Trophoblast cell (in vitro differentiated cells and primary cell): ENCODE data around the gene SPIRE1.

Experiments
- DNase-seq, 2 donors: peaks; one replicate each; pipeline ENCODE4 v3.0.0-alpha.2; 2016
- H2AFZ ChIP-seq: 2 replicates; pipeline ENCODE4 v1.6.1; 2013; ENCODE audit warnings: low read length, moderate library complexity, mild to moderate bottlenecking; ENCODE audit not compliant: insufficient read depth, poor library complexity
- H2AK5ac ChIP-seq: 2 replicates; pipeline ENCODE4 v1.6.1; 2013; ENCODE audit warnings: mild to moderate bottlenecking, low read length
- H2BK120ac ChIP-seq: 2 replicates; pipeline ENCODE4 v1.6.1; 2013; ENCODE audit warnings: low read length, mild to moderate bottlenecking, moderate library complexity; ENCODE audit not compliant: insufficient read depth, poor library complexity
- H2BK12ac ChIP-seq: 2 replicates; pipeline ENCODE4 v1.6.1; 2013; ENCODE audit warnings: mild to moderate bottlenecking, low read length, moderate library complexity
- H2BK5ac ChIP-seq: 2 replicates; pipeline ENCODE4 v1.6.1; 2013; ENCODE audit warnings: low read length, low read depth, moderate library complexity, mild to moderate bottlenecking; ENCODE audit not compliant: poor library complexity
- H3K14ac ChIP-seq: 2 replicates; pipeline ENCODE4 v1.6.1; 2013; ENCODE audit warnings: mild to moderate bottlenecking, low read length
- H3K18ac ChIP-seq: 2 replicates; pipeline ENCODE4 v1.6.1; 2013; ENCODE audit warnings: mild to moderate bottlenecking, low read length
- H3K23ac ChIP-seq: 2 replicates; pipeline ENCODE4 v1.6.1; 2013; ENCODE audit warnings: low read length
- H3K27ac ChIP-seq: 2 replicates; pipeline ENCODE4 v1.5.1; 2013; ENCODE audit warnings: low read depth, mild to moderate bottlenecking, inconsistent platforms, low read length, moderate library complexity
- H3K27me3 ChIP-seq: 2 replicates; pipeline ENCODE4 v1.6.1; 2013; ENCODE audit warnings: inconsistent platforms, mild to moderate bottlenecking, low read length, moderate library complexity; ENCODE audit not compliant: insufficient read depth
- H3K36me3 ChIP-seq, 2 experiments: 1 replicate in 1 of 2; 2 replicates in 1 of 2; pipeline ENCODE4 v1.6.1; 2013; ENCODE audit warnings: low read length in 2 of 2, mild to moderate bottlenecking in 2 of 2, moderate library complexity in 1 of 2; ENCODE audit not compliant: insufficient read depth in 2 of 2, control insufficient read depth in 1 of 2
- H3K4ac ChIP-seq: 2 replicates; pipeline ENCODE4 v1.6.1; 2013; ENCODE audit warnings: low read depth, mild to moderate bottlenecking, low read length, moderate library complexity
- H3K4me1 ChIP-seq, 2 experiments: 1 replicate in 1 of 2; 2 replicates in 1 of 2; pipeline ENCODE4 v1.6.1; 2013; ENCODE audit warnings: low read length in 2 of 2, mild to moderate bottlenecking in 2 of 2, moderate library complexity in 1 of 2; ENCODE audit not compliant: insufficient read depth in 2 of 2, control insufficient read depth in 1 of 2
- H3K4me2 ChIP-seq: 2 replicates; pipeline ENCODE4 v1.6.1; 2013; ENCODE audit warnings: inconsistent platforms, mild to moderate bottlenecking, low read length, moderate library complexity
- H3K4me3 ChIP-seq: 2 replicates; pipeline ENCODE4 v1.5.1; 2013; ENCODE audit warnings: mild to moderate bottlenecking, low read depth, low read length, inconsistent platforms
- H3K79me1 ChIP-seq: one replicate; pipeline ENCODE4 v1.6.1; 2013; ENCODE audit warnings: low read length
- H3K79me2 ChIP-seq: 2 replicates; pipeline ENCODE4 v1.6.1; 2013; ENCODE audit warnings: low read length, mild to moderate bottlenecking; ENCODE audit not compliant: control insufficient read depth, insufficient read depth, poor library complexity
- H3K9ac ChIP-seq: 2 replicates; pipeline ENCODE4 v1.6.1; 2013; ENCODE audit warnings: mild to moderate bottlenecking, low read length
- H3K9me3 ChIP-seq: 2 replicates; pipeline ENCODE4 v1.6.1; 2013; ENCODE audit warnings: low read depth, mild to moderate bottlenecking, control low read depth, inconsistent platforms, low read length; ENCODE audit not compliant: insufficient read depth
- H4K12ac ChIP-seq: 2 replicates; pipeline ENCODE4 v1.6.1; 2013; ENCODE audit warnings: low read depth, mild to moderate bottlenecking, low read length, moderate library complexity
- H4K8ac ChIP-seq: 2 replicates; pipeline ENCODE4 v1.6.1; 2013; ENCODE audit warnings: low read depth, mild to moderate bottlenecking, low read length, moderate library complexity
- H4K91ac ChIP-seq: one replicate; pipeline ENCODE4 v1.6.1; 2013; ENCODE audit warnings: low read depth, mild to moderate bottlenecking, low read length, moderate library complexity
- WGBS: extraction: QIAGEN DNeasy Blood & Tissue Kit; methylation state at CpG from one replicate; pipeline ENCODE4 v1.1.7; 2013; ENCODE audit warnings: missing lambda C conversion rate; ENCODE audit not compliant: insufficient read length, insufficient coverage; ENCODE audit errors: extremely low coverage; 5-methylcytosine and 5-hydroxymethylcytosine counted together

The SPIRE1 gene

DNA sequence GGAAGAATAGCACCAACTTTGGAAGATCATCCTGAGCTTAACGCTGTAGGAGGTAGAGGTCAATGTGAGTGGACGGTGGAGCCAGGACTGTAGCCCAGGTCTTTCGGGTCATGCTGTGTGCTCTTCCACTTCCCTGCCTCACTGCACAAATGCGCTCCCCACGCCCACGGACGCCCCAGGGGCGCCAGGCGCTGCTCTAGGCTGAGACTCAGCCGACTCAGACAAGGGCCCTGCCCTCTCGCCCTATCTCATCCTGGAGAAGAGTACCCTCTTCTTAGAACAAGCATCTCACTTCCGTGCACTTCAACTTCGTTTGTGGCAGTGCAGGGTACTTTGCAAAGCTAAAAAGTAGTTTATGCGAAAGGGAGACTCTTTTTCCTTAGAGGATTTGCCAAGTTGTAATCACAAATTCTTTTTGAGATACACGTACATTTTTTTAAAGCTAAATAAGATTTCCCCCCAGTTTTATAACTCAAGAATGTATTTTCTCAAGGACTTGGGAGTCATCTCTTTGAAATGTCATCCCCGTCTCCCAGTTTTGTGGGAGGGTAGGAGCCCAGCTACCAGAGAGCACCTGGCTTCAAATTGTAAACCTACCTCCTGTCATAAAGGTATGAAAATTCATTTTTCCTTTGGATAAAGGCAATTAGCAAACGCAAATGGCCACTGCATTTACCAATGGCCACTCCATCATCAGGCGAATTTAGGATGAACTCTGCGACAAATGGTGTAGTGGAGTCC, 251.4 kb downstream of the SPIRE1 start:
- H3K36me3 ChIP-seq: no peaks in the 10 kb centered on the region
- H2BK5ac ChIP-seq: no peak overlapping the region
- H3K9ac ChIP-seq: no peak overlapping the region
- H3K4ac ChIP-seq: no peak overlapping the region
- H3K14ac ChIP-seq: no peak overlapping the region
- H3K79me2 ChIP-seq: no peaks in the 10 kb centered on the region
- WGBS: no CpG with 5 or more reads among the region's 19 CpGs
- no peak overlapping the region for H3K4me3 ChIP-seq
- H4K91ac ChIP-seq: no peak overlapping the region
- H2BK120ac ChIP-seq: no peak overlapping the region
- H2AFZ ChIP-seq: no peak overlapping the region
- H2BK12ac ChIP-seq: no peak overlapping the region
- no peak overlapping the region for H4K8ac ChIP-seq
- DNase-seq: no peak
- H3K9me3 ChIP-seq: peaks cover 2% of the 10 kb centered on the region
- no peak overlapping the region for H3K23ac ChIP-seq
- peaks cover 6% of the 10 kb centered on the region for H3K79me1 ChIP-seq
- no peaks in the 10 kb centered on the region for H3K27me3 ChIP-seq
- H2AK5ac ChIP-seq: no peak overlapping the region
- H3K18ac ChIP-seq: no peak overlapping the region
- no peak overlapping the region for H3K4me2 ChIP-seq
- no peak overlapping the region for H3K27ac ChIP-seq
- H4K12ac ChIP-seq: no peak overlapping the region
- peaks cover 3 to 7% of the 10 kb centered on the region in 2 experiments for H3K4me1 ChIP-seq

DNA sequence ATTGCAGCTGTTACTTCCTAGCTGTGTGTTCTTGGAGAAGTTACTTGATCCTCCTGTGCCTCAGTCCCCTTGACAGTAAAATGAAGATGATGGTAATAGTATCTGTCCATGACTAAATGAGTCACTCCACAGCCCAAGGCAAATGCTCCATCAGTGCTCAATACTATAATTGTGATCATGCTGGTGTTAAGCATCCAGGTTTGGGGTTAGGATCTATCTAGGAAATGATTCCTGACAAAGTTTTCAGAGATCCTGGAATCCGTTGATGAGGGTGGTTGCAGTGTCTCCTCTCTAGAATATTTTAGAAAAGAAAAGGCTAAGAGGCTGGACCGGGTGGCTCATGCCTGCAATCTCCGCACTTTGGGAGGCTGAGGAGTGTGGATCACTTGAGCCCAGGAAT, 252.8 kb downstream of the SPIRE1 start:
- no peak overlapping the region for H2BK5ac ChIP-seq

DNA sequence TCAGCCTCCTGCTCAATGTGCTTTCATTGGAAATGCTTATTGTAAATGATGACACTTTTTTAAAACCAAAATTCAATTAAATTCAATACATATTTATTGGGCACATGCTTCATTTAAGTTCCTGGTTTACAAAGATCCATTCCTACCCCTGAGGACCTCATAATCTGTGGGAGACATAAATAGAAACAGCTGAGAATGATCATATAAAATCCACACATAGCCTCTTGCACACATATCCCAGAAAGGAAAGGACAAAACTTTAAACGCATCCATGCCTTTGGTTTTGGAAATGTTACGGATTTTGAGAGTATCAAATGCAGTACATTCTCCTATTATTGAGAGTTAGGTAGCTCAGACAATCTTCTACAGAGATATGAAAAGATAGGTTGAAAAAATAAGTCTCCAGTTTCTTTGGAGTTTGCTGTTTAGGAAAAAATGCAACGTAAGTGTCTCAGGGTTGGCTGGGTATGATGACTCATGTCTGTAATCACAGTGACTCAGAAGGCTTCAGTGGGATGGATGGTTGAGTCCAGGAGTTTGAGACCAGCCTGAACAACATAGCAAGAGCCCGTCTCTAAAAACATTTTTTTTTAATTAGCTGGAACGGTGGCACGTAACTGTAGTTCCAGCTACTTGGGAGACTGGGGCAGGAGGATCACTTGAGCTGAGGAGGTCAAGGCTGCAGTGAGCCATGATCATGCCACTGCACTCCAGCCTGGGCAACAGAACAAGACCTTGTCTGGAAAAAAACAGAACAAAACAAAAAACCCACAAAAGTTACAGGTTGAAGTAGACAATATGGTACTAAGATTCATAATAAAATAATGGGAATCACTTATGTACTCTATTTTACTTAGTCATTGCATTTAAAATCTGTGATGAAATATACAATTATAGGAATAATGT, 254.1 kb downstream of the SPIRE1 start:
- no peak overlapping the region for H2BK12ac ChIP-seq
- no peak overlapping the region for H3K14ac ChIP-seq
- H3K79me2 ChIP-seq: no peaks in the 10 kb centered on the region
- H3K27me3 ChIP-seq: no peaks in the 10 kb centered on the region
- no peak overlapping the region for H3K4me3 ChIP-seq
- no peak overlapping the region for H4K91ac ChIP-seq
- no peak overlapping the region for H2BK5ac ChIP-seq
- DNase-seq: peak; percentile 84
- H2BK120ac ChIP-seq: no peak overlapping the region
- no peak overlapping the region for H3K9ac ChIP-seq
- no peak overlapping the region for H4K8ac ChIP-seq
- no CpG with 5 or more reads among the region's 6 CpGs for WGBS
- H4K12ac ChIP-seq: no peak overlapping the region
- peaks cover 2% of the 10 kb centered on the region for H3K9me3 ChIP-seq
- H3K36me3 ChIP-seq: no peaks in the 10 kb centered on the region
- no peak overlapping the region for H3K4ac ChIP-seq
- no peak overlapping the region for H3K27ac ChIP-seq
- H2AFZ ChIP-seq: no peak overlapping the region
- H3K79me1 ChIP-seq: peaks cover 6% of the 10 kb centered on the region
- H3K18ac ChIP-seq: no peak overlapping the region
- H2AK5ac ChIP-seq: no peak overlapping the region
- peaks cover 3 to 7% of the 10 kb centered on the region in 2 experiments for H3K4me1 ChIP-seq
- no peak overlapping the region for H3K23ac ChIP-seq
- H3K4me2 ChIP-seq: no peak overlapping the region

More for the DNA sequence above, 252.8 kb downstream of the SPIRE1 start:
- H3K79me1 ChIP-seq: peaks cover 6% of the 10 kb centered on the region
- DNase-seq: peak; percentile 85 to 88
- H3K27ac ChIP-seq: no peak overlapping the region
- no peak overlapping the region for H2AFZ ChIP-seq
- no peak overlapping the region for H4K91ac ChIP-seq
- H3K23ac ChIP-seq: no peak overlapping the region
- H2BK12ac ChIP-seq: no peak overlapping the region
- no peak overlapping the region for H2BK120ac ChIP-seq
- H3K4ac ChIP-seq: no peak overlapping the region
- H3K4me1 ChIP-seq: peaks cover 3 to 7% of the 10 kb centered on the region in 2 experiments
- H3K4me3 ChIP-seq: no peak overlapping the region
- no peaks in the 10 kb centered on the region for H3K27me3 ChIP-seq
- H3K4me2 ChIP-seq: no peak overlapping the region
- H3K9me3 ChIP-seq: peaks cover 2% of the 10 kb centered on the region
- no peak overlapping the region for H4K12ac ChIP-seq
- WGBS: no CpG with 5 or more reads among the region's 3 CpGs
- no peaks in the 10 kb centered on the region for H3K36me3 ChIP-seq
- H3K79me2 ChIP-seq: no peaks in the 10 kb centered on the region
- no peak overlapping the region for H4K8ac ChIP-seq
- no peak overlapping the region for H3K9ac ChIP-seq
- no peak overlapping the region for H3K14ac ChIP-seq
- H2AK5ac ChIP-seq: no peak overlapping the region
- H3K18ac ChIP-seq: no peak overlapping the region

DNA sequence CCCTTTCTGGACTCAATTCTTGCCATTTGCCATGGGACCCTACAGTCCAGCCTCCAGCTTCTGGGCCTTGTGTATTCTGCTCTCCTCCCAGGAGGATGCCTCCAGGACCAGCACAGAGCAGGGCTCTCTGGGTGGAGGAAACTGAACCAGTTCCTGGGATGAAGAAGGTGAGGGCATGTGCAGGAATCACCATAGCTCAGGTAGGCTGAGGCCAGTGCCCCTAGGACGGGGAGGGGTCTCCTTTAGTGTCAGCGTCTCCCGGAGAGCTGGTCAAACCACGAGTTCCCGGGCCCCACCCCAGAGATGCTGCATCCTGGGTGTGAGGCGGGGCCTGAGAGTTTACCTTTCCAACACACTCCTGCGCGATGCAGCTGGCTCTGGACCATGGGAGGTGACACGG, 256.0 kb downstream of the SPIRE1 start:
- peaks cover 2% of the 10 kb centered on the region for H3K9me3 ChIP-seq
- H3K4me1 ChIP-seq: no peaks in the 10 kb centered on the region
- H2AK5ac ChIP-seq: no peak overlapping the region
- H3K4ac ChIP-seq: no peak overlapping the region
- H3K14ac ChIP-seq: no peak overlapping the region
- no peak overlapping the region for H4K91ac ChIP-seq
- H3K79me2 ChIP-seq: no peaks in the 10 kb centered on the region
- no peak overlapping the region for H3K18ac ChIP-seq
- no peak overlapping the region for H3K4me3 ChIP-seq
- no peak overlapping the region for H3K4me2 ChIP-seq
- no peaks in the 10 kb centered on the region for H3K36me3 ChIP-seq
- no CpG with 5 or more reads among the region's 9 CpGs for WGBS
- H2BK5ac ChIP-seq: no peak overlapping the region
- no peak overlapping the region for H3K23ac ChIP-seq
- H4K12ac ChIP-seq: no peak overlapping the region
- H3K27ac ChIP-seq: no peak overlapping the region
- no peak overlapping the region for H2BK120ac ChIP-seq
- no peak overlapping the region for H2BK12ac ChIP-seq
- no peaks in the 10 kb centered on the region for H3K79me1 ChIP-seq
- no peaks in the 10 kb centered on the region for H3K27me3 ChIP-seq
- DNase-seq: no peak
- H3K9ac ChIP-seq: no peak overlapping the region
- H4K8ac ChIP-seq: no peak overlapping the region
- H2AFZ ChIP-seq: no peak overlapping the region
